Stimulated activated memory B cell treated with anti-CD40 and anti-IgM and Interleukin-4, amounts not matched to agents 10 μg/mL and 1 μg/mL and 100 μg/mL, for 72 hours (primary cell): Measurements from ENCODE around the gene KATNB1.

Experiments
- ATAC-seq: fragments of 150-1000 bp; cut with Tn5 transposase; 2 replicates; pipeline ENCODE4 v1.10.0; 2021
- H3K27ac Mint-ChIP-seq: one replicate; pipeline ENCODE4 v1.8.0; 2022; ENCODE audit warnings: mild to moderate bottlenecking, mixed read lengths
- H3K27me3 Mint-ChIP-seq: one replicate; pipeline ENCODE4 v1.8.0; 2022; ENCODE audit warnings: mixed read lengths
- H3K36me3 Mint-ChIP-seq: one replicate; pipeline ENCODE4 v1.8.0; 2022; ENCODE audit warnings: mixed read lengths
- H3K4me1 Mint-ChIP-seq: one replicate; pipeline ENCODE4 v1.8.0; 2022; ENCODE audit warnings: mixed read lengths
- H3K4me3 Mint-ChIP-seq: one replicate; pipeline ENCODE4 v1.8.0; 2022; ENCODE audit warnings: mild to moderate bottlenecking, moderate library complexity, mixed read lengths
- H3K9me3 Mint-ChIP-seq: one replicate; pipeline ENCODE4 v1.8.0; 2022; ENCODE audit warnings: mixed read lengths

The KATNB1 gene

GRCh38 chr16:57760357-57761160, 25.0 kb downstream of the KATNB1 start:
- peaks cover 2% of the 10 kb centered on the region for H3K9me3 Mint-ChIP-seq
- H3K36me3 Mint-ChIP-seq = peaks cover 9% of the 10 kb centered on the region
- H3K27ac Mint-ChIP-seq = no peak overlapping the region
- no peak overlapping the region for H3K4me3 Mint-ChIP-seq
- no peak for ATAC-seq
- peaks cover 22% of the 10 kb centered on the region for H3K27me3 Mint-ChIP-seq
- peaks cover 6% of the 10 kb centered on the region for H3K4me1 Mint-ChIP-seq

- Mint-ChIP-seq H3K4me3 (no peak overlapping the region), H3K36me3 (peaks cover 2% of the 10 kb centered on the region), H3K9me3 (peaks cover 2% of the 10 kb centered on the region), H3K27ac (no peak overlapping the region), H3K27me3 (peaks cover 22% of the 10 kb centered on the region), H3K4me1 (peaks cover 6% of the 10 kb centered on the region)
- no peak for ATAC-seq
Measured at GRCh38 chr16:57761301-57761700, 25.7 kb downstream of the KATNB1 start.

- Mint-ChIP-seq H3K4me1 (peaks cover 6% of the 10 kb centered on the region), H3K36me3 (no peaks in the 10 kb centered on the region), H3K27ac (no peak overlapping the region), H3K4me3 (peak overlapping the region; percentile 29), H3K9me3 (peaks cover 2% of the 10 kb centered on the region), H3K27me3 (peaks cover 22% of the 10 kb centered on the region)
- ATAC-seq = no peak
Measured at GRCh38 chr16:57761957-57762356, 26.4 kb downstream of the KATNB1 start.

GRCh38 chr16:57762365-57763040, 26.9 kb downstream of the KATNB1 start:
- no peak for ATAC-seq
- Mint-ChIP-seq H3K27me3 (peaks cover 22% of the 10 kb centered on the region), H3K36me3 (no peaks in the 10 kb centered on the region), H3K27ac (no peak overlapping the region), H3K9me3 (peaks cover 2% of the 10 kb centered on the region), H3K4me3 (no peak overlapping the region), H3K4me1 (peaks cover 6% of the 10 kb centered on the region)

- no peak for ATAC-seq
- peaks cover 2% of the 10 kb centered on the region for H3K9me3 Mint-ChIP-seq
- H3K4me1 Mint-ChIP-seq = peaks cover 6% of the 10 kb centered on the region
- no peak overlapping the region for H3K4me3 Mint-ChIP-seq
- H3K27ac Mint-ChIP-seq = no peak overlapping the region
- H3K36me3 Mint-ChIP-seq = no peaks in the 10 kb centered on the region
- H3K27me3 Mint-ChIP-seq = peaks cover 22% of the 10 kb centered on the region
Measured at GRCh38 chr16:57763285-57764005, 27.9 kb downstream of the KATNB1 start.

- no peak for ATAC-seq
- H3K36me3 Mint-ChIP-seq = no peaks in the 10 kb centered on the region
- peaks cover 6% of the 10 kb centered on the region for H3K4me1 Mint-ChIP-seq
- peaks cover 22% of the 10 kb centered on the region for H3K27me3 Mint-ChIP-seq
- no peak overlapping the region for H3K27ac Mint-ChIP-seq
- H3K9me3 Mint-ChIP-seq = peaks cover 2% of the 10 kb centered on the region
- H3K4me3 Mint-ChIP-seq = no peak overlapping the region
Measured at GRCh38 chr16:57764006-57764340, 28.4 kb downstream of the KATNB1 start.

- peak; percentile 48 for ATAC-seq
- no peaks in the 10 kb centered on the region for H3K36me3 Mint-ChIP-seq
- H3K4me1 Mint-ChIP-seq = peaks cover 6% of the 10 kb centered on the region
- H3K27ac Mint-ChIP-seq = no peak overlapping the region
- peaks cover 22% of the 10 kb centered on the region for H3K27me3 Mint-ChIP-seq
- peaks cover 2% of the 10 kb centered on the region for H3K9me3 Mint-ChIP-seq
- H3K4me3 Mint-ChIP-seq = no peak overlapping the region
Measured at GRCh38 chr16:57764341-57765159, 29.0 kb downstream of the KATNB1 start.

- peaks cover 6% of the 10 kb centered on the region for H3K4me1 Mint-ChIP-seq
- no peak overlapping the region for H3K27ac Mint-ChIP-seq
- H3K9me3 Mint-ChIP-seq = peaks cover 2% of the 10 kb centered on the region
- ATAC-seq = no peak
- H3K27me3 Mint-ChIP-seq = peaks cover 22% of the 10 kb centered on the region
- H3K36me3 Mint-ChIP-seq = no peaks in the 10 kb centered on the region
- H3K4me3 Mint-ChIP-seq = no peak overlapping the region
Measured at GRCh38 chr16:57765160-57765728, 29.7 kb downstream of the KATNB1 start.

- Mint-ChIP-seq H3K27ac (no peak overlapping the region), H3K4me1 (peaks cover 6% of the 10 kb centered on the region), H3K4me3 (no peak overlapping the region), H3K27me3 (peaks cover 25% of the 10 kb centered on the region), H3K36me3 (no peaks in the 10 kb centered on the region), H3K9me3 (peaks cover 2% of the 10 kb centered on the region)
- ATAC-seq = no peak
Measured at GRCh38 chr16:57766714-57767348, 31.3 kb downstream of the KATNB1 start.

GRCh38 chr16:57769541-57770145, 34.1 kb downstream of the KATNB1 start:
- Mint-ChIP-seq H3K9me3 (no peaks in the 10 kb centered on the region), H3K27me3 (peaks cover 9% of the 10 kb centered on the region), H3K27ac (no peak overlapping the region), H3K4me3 (no peak overlapping the region), H3K36me3 (no peaks in the 10 kb centered on the region), H3K4me1 (peaks cover 1% of the 10 kb centered on the region)
- ATAC-seq = no peak

- Mint-ChIP-seq H3K27me3 (peaks cover 9% of the 10 kb centered on the region), H3K9me3 (no peaks in the 10 kb centered on the region), H3K4me1 (no peaks in the 10 kb centered on the region), H3K27ac (no peak overlapping the region), H3K36me3 (no peaks in the 10 kb centered on the region), H3K4me3 (no peak overlapping the region)
- no peak for ATAC-seq
Measured at GRCh38 chr16:57770361-57770760, 34.8 kb downstream of the KATNB1 start.

- H3K4me1 Mint-ChIP-seq = no peaks in the 10 kb centered on the region
- H3K36me3 Mint-ChIP-seq = no peaks in the 10 kb centered on the region
- peaks cover 9% of the 10 kb centered on the region for H3K27me3 Mint-ChIP-seq
- H3K27ac Mint-ChIP-seq = no peak overlapping the region
- H3K9me3 Mint-ChIP-seq = no peaks in the 10 kb centered on the region
- H3K4me3 Mint-ChIP-seq = no peak overlapping the region
- ATAC-seq = no peak
Measured at GRCh38 chr16:57771141-57771785, 35.7 kb downstream of the KATNB1 start.

GRCh38 chr16:57773019-57773418, 37.4 kb downstream of the KATNB1 start:
- Mint-ChIP-seq H3K27ac (no peak overlapping the region), H3K36me3 (no peaks in the 10 kb centered on the region), H3K27me3 (peaks cover 9% of the 10 kb centered on the region), H3K9me3 (no peaks in the 10 kb centered on the region), H3K4me3 (no peak overlapping the region), H3K4me1 (no peaks in the 10 kb centered on the region)
- no peak for ATAC-seq
